ENCODE data around the gene METTL4. TPM values are rescaled to one million over a fixed set of nuclear protein-coding genes. Genes with fewer than 3 reads are reported as not detected.

METTL4 gene
- polyA plus RNA-seq, 2 of the 4 experiments (the other 2 are of a cell fraction) = 7.1 to 14.9 TPM

DNA sequence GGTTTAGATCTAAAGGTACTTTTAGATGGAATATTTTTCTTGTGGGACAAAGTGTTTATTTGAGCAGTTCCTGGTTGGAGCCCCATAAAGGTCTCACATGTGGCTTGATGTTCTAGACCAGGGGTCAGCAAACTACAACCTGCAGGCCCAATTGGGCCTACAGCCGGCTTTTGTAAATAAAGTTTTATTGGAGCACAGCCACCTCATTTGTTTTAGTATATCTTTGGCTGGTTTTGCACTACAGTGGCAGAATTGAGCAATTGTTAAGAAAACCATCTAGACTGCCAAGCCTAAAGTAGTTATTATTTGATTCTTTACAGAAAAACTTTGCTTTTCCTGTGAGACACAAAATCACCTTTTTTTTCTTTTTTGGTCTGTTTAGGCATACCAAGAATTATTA is 41.7 kb upstream of the METTL4 start:
- ChIA-PET POLR2A (no interaction called here), CTCF (no interaction called here)
- H3K4me2 ChIP-seq = no peak overlapping the region
- no peaks in the 10 kb centered on the region for H3K9me3 ChIP-seq
- ATAC-seq = no peak
- WGBS (ENCODE audit: missing lambda C conversion rate) = 86% methylated on average over 1 of the region's 1 CpG
- H3K27ac ChIP-seq = no peak overlapping the region
- no peaks in the 10 kb centered on the region for H3K4me1 ChIP-seq
- H3K4me3 ChIP-seq = no peak overlapping the region
- FAIRE-seq = no peak
- no peak for TF ChIP-seq GATA3 (IDR thresholded peaks at IDR 0.05; ENCODE audit: borderline replicate concordance)
- TF ChIP-seq MAFK (IDR thresholded peaks at IDR 0.05; ENCODE audit: partially characterized antibody) = no peak
- TF ChIP-seq HOXB13 (CRISPR knock-in tag; IDR thresholded peaks at IDR 0.05; ENCODE audit: low read depth) = no peak
- TF ChIP-seq SREBF2 (IDR thresholded peaks at IDR 0.05) = no peak
- TF ChIP-seq PHF8 (IDR thresholded peaks at IDR 0.05; ENCODE audit: borderline replicate concordance, low read depth) = no peak
- TF ChIP-seq FOSL2 (IDR thresholded peaks at IDR 0.05) = no peak
- TF ChIP-seq FOSL2 (CRISPR knock-in tag; IDR thresholded peaks at IDR 0.05) = no peak
- TF ChIP-seq, protein P1, sequence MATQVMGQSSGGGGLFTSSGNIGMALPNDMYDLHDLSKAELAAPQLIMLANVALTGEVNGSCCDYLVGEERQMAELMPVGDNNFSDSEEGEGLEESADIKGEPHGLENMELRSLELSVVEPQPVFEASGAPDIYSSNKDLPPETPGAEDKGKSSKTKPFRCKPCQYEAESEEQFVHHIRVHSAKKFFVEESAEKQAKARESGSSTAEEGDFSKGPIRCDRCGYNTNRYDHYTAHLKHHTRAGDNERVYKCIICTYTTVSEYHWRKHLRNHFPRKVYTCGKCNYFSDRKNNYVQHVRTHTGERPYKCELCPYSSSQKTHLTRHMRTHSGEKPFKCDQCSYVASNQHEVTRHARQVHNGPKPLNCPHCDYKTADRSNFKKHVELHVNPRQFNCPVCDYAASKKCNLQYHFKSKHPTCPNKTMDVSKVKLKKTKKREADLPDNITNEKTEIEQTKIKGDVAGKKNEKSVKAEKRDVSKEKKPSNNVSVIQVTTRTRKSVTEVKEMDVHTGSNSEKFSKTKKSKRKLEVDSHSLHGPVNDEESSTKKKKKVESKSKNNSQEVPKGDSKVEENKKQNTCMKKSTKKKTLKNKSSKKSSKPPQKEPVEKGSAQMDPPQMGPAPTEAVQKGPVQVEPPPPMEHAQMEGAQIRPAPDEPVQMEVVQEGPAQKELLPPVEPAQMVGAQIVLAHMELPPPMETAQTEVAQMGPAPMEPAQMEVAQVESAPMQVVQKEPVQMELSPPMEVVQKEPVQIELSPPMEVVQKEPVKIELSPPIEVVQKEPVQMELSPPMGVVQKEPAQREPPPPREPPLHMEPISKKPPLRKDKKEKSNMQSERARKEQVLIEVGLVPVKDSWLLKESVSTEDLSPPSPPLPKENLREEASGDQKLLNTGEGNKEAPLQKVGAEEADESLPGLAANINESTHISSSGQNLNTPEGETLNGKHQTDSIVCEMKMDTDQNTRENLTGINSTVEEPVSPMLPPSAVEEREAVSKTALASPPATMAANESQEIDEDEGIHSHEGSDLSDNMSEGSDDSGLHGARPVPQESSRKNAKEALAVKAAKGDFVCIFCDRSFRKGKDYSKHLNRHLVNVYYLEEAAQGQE (IDR thresholded peaks at IDR 0.05) = no peak
- no peak for DNase-seq (ENCODE audit: low read depth in 1 of 2, low spot score in 1 of 2)

DNA sequence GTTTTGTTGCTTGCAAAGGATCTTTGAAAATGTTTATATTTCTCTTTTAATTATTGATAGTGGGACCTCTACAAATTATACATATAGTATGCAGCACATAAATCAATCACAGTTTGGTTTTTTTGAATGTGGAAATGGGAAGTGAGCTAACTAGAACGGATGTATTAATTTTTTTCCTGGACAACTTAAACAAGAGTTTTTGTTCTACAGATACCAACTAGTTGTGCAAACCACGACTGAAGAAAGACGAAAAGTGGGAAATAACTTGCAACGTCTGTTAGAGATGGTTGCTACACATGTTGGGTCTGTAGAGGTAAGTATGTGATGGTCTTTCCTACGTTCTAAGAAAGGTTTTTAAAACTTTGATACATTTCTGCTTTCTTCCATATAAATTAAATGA is 39.2 kb upstream of the METTL4 start:
- WGBS (ENCODE audit: missing lambda C conversion rate) = 92% methylated on average over 5 of the region's 5 CpGs
- CTCF ChIA-PET = no interaction called here

DNA sequence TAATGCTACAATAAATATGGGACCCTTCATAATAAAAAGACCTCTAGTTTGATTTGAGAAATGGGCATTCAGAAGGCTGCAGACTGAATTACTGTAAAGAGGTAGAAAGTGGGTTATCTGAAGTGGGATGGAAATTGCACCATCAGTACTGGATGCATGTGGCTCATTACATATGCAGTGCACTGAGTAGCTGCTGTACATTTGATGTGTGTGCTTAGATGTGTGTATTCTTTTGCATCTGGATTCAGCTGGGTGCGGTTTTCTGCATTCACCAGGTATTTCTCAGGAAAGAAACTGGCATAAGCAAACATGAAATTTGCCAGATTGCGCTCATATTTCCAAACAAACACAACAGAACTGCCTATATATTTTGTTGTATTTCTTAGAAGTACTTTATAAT is 38.3 kb upstream of the METTL4 start:
- Histone ChIP-seq H3K4me2 (no peak overlapping the region), H3K4me1 (peaks cover 6% of the 10 kb centered on the region; the same call in 1 of the 3 replicates), H3K4me3 (no peak overlapping the region), H3K9me3 (no peaks in the 10 kb centered on the region), H3K27ac (no peak overlapping the region)
- DNase-seq (ENCODE audit: low read depth in 1 of 2, low spot score in 1 of 2) (no peak), ATAC-seq (no peak), FAIRE-seq (no peak)
- ChIA-PET CTCF (no interaction called here), POLR2A (no interaction called here)
- TF ChIP-seq ESRRA (IDR thresholded peaks at IDR 0.05; ENCODE audit: borderline replicate concordance, low read length) (no peak), USF2 (IDR thresholded peaks at IDR 0.05) (no peak), KDM5A (IDR thresholded peaks at IDR 0.05) (no peak), PBX3 (IDR thresholded peaks at IDR 0.05) (no peak), BHLHE40 (IDR thresholded peaks at IDR 0.05; ENCODE audit: low read depth, low read length) (no peak), CHD4 (IDR thresholded peaks at IDR 0.05; ENCODE audit: borderline replicate concordance) (no peak), GATA3 (IDR thresholded peaks at IDR 0.05; ENCODE audit: borderline replicate concordance) (no peak), MAX (IDR thresholded peaks at IDR 0.05) (no peak), EHMT2 (IDR thresholded peaks at IDR 0.05; ENCODE audit: low read depth) (no peak), ZSCAN20 (CRISPR knock-in tag; IDR thresholded peaks at IDR 0.05) (no peak), FOSL2 (IDR thresholded peaks at IDR 0.05) (no peak), FOSL2 (CRISPR knock-in tag; IDR thresholded peaks at IDR 0.05) (no peak), EHF (CRISPR knock-in tag; IDR thresholded peaks at IDR 0.05) (no peak), JUN (IDR thresholded peaks at IDR 0.05) (no peak), NR3C1 (IDR thresholded peaks at IDR 0.05) (no peak), HDAC2 (IDR thresholded peaks at IDR 0.05) (no peak)
- TF ChIP-seq, protein P2, sequence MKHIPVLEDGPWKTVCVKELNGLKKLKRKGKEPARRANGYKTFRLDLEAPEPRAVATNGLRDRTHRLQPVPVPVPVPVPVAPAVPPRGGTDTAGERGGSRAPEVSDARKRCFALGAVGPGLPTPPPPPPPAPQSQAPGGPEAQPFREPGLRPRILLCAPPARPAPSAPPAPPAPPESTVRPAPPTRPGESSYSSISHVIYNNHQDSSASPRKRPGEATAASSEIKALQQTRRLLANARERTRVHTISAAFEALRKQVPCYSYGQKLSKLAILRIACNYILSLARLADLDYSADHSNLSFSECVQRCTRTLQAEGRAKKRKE (CRISPR knock-in tag; IDR thresholded peaks at IDR 0.05; ENCODE audit: low read depth) = no peak
- 91% methylated on average over 2 of the region's 2 CpGs for WGBS (ENCODE audit: missing lambda C conversion rate)

More for the DNA sequence above, 39.2 kb upstream of the METTL4 start:
- DNase-seq (ENCODE audit: low read depth in 1 of 2, low spot score in 1 of 2) (no peak), FAIRE-seq (no peak), ATAC-seq (no peak)
- TF ChIP-seq EHMT2 (IDR thresholded peaks at IDR 0.05; ENCODE audit: low read depth) (no peak), TFCP2L1 (CRISPR knock-in tag; IDR thresholded peaks at IDR 0.05) (no peak), ZNF302 (CRISPR knock-in tag; IDR thresholded peaks at IDR 0.05) (no peak), CBX2 (IDR thresholded peaks at IDR 0.05; ENCODE audit: borderline replicate concordance, low read depth) (no peak), HOXA7 (CRISPR knock-in tag; IDR thresholded peaks at IDR 0.05) (no peak)
- no peak overlapping the region for H3K4me3 ChIP-seq
- POLR2A ChIA-PET = no interaction called here
- H3K27ac ChIP-seq = no peak overlapping the region
- no peaks in the 10 kb centered on the region for H3K9me3 ChIP-seq
- H3K4me1 ChIP-seq = peaks cover 6% of the 10 kb centered on the region; the same call in 1 of the 3 replicates
- H3K4me2 ChIP-seq = no peak overlapping the region

All from A549 (cell line).